ENCODE results near the gene UNC13C.

GRCh38 chr15:54307252-54307902 lies 329.1 kb downstream of the UNC13C start:
- no peak for TF ChIP-seq POLR2AphosphoS5 (IDR thresholded peaks at IDR 0.05; ENCODE audit: low read depth, low read length)
- TF ChIP-seq, protein P1, sequence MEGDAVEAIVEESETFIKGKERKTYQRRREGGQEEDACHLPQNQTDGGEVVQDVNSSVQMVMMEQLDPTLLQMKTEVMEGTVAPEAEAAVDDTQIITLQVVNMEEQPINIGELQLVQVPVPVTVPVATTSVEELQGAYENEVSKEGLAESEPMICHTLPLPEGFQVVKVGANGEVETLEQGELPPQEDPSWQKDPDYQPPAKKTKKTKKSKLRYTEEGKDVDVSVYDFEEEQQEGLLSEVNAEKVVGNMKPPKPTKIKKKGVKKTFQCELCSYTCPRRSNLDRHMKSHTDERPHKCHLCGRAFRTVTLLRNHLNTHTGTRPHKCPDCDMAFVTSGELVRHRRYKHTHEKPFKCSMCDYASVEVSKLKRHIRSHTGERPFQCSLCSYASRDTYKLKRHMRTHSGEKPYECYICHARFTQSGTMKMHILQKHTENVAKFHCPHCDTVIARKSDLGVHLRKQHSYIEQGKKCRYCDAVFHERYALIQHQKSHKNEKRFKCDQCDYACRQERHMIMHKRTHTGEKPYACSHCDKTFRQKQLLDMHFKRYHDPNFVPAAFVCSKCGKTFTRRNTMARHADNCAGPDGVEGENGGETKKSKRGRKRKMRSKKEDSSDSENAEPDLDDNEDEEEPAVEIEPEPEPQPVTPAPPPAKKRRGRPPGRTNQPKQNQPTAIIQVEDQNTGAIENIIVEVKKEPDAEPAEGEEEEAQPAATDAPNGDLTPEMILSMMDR (IDR thresholded peaks at IDR 0.05) = no peak
- no peak for TF ChIP-seq NRF1 (IDR thresholded peaks at IDR 0.05; ENCODE audit: low read depth, low read length)
- no peak for TF ChIP-seq GABPA (IDR thresholded peaks at IDR 0.05; ENCODE audit: low read depth)
- TF ChIP-seq, protein P2, sequence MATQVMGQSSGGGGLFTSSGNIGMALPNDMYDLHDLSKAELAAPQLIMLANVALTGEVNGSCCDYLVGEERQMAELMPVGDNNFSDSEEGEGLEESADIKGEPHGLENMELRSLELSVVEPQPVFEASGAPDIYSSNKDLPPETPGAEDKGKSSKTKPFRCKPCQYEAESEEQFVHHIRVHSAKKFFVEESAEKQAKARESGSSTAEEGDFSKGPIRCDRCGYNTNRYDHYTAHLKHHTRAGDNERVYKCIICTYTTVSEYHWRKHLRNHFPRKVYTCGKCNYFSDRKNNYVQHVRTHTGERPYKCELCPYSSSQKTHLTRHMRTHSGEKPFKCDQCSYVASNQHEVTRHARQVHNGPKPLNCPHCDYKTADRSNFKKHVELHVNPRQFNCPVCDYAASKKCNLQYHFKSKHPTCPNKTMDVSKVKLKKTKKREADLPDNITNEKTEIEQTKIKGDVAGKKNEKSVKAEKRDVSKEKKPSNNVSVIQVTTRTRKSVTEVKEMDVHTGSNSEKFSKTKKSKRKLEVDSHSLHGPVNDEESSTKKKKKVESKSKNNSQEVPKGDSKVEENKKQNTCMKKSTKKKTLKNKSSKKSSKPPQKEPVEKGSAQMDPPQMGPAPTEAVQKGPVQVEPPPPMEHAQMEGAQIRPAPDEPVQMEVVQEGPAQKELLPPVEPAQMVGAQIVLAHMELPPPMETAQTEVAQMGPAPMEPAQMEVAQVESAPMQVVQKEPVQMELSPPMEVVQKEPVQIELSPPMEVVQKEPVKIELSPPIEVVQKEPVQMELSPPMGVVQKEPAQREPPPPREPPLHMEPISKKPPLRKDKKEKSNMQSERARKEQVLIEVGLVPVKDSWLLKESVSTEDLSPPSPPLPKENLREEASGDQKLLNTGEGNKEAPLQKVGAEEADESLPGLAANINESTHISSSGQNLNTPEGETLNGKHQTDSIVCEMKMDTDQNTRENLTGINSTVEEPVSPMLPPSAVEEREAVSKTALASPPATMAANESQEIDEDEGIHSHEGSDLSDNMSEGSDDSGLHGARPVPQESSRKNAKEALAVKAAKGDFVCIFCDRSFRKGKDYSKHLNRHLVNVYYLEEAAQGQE (IDR thresholded peaks at IDR 0.05; ENCODE audit: low read depth, low read length) = no peak
- TF ChIP-seq TEAD4 (IDR thresholded peaks at IDR 0.05; ENCODE audit: borderline replicate concordance, insufficient read depth) = no peak
- TF ChIP-seq RAD21 (IDR thresholded peaks at IDR 0.05; ENCODE audit: low read length) = no peak
- TF ChIP-seq JUND (IDR thresholded peaks at IDR 0.05) = no peak
- TF ChIP-seq NFIC (IDR thresholded peaks at IDR 0.05; ENCODE audit: borderline replicate concordance) = no peak
- TF ChIP-seq, protein P3, sequence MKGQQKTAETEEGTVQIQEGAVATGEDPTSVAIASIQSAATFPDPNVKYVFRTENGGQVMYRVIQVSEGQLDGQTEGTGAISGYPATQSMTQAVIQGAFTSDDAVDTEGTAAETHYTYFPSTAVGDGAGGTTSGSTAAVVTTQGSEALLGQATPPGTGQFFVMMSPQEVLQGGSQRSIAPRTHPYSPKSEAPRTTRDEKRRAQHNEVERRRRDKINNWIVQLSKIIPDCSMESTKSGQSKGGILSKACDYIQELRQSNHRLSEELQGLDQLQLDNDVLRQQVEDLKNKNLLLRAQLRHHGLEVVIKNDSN (IDR thresholded peaks at IDR 0.05; ENCODE audit: borderline replicate concordance, low read depth) = no peak
- TF ChIP-seq SMC3 (IDR thresholded peaks at IDR 0.05; ENCODE audit: low read depth, low read length) = no peak
- no peak for TF ChIP-seq IRF3 (IDR thresholded peaks at IDR 0.05; ENCODE audit: low read depth, low read length)
- no peak for TF ChIP-seq TAF1 (IDR thresholded peaks at IDR 0.05; ENCODE audit: borderline replicate concordance, low read depth, low read length)
